Tibial artery (tissue), 4 donors: ENCODE results near the gene LRP11.
"Not testable (repeated sequence)": the region's sequence is repeated elsewhere in the genome, so short reads cannot be mapped to it uniquely, and the experiment has no call there.

ENCODE experiments used
- DNase-seq, 2 donors: peaks; one replicate each; pipeline ENCODE4 v3.0.0-alpha.2; 2019
- H3K27ac ChIP-seq, 2 donors: fragments of 200-600 bp; sonication (generic) in 1 of 2; 1 replicate in 1 of 2; 2 replicates in 1 of 2; pipeline ENCODE4 v1.5.1; 2018 to 2019; ENCODE audit warnings: mild to moderate bottlenecking in 1 of 2
- H3K27me3 ChIP-seq, 2 donors: fragments of 200-600 bp; sonication (generic) in 1 of 2; one replicate each; pipeline versions ENCODE4 v1.5.1 to v1.6.0; 2016 to 2019
- H3K36me3 ChIP-seq, 3 donors: fragments of 200-600 bp; sonication (generic) in 2 of 3; one replicate each; pipeline ENCODE4 v1.5.1; 2016 to 2019; ENCODE audit warnings: mild to moderate bottlenecking in 2 of 3
- H3K4me1 ChIP-seq, 4 donors: fragments of 200-600 bp; sonication (generic) in 2 of 4; 1 replicate in 3 of 4; 2 replicates in 1 of 4; pipeline ENCODE4 v1.5.1; 2016 to 2019
- H3K4me3 ChIP-seq, 2 donors: fragments of 200-600 bp; sonication (generic) in 1 of 2; 1 replicate in 1 of 2; 2 replicates in 1 of 2; pipeline ENCODE4 v1.5.1; 2018 to 2019; ENCODE audit warnings: mild to moderate bottlenecking in 2 of 2
- H3K9me3 ChIP-seq, 3 donors: fragments of 200-600 bp; sonication (generic) in 1 of 3; one replicate each; pipeline ENCODE4 v1.5.1; 2016 to 2019
- CTCF ChIP-seq, 2 experiments: fragments of 200-600 bp in 1 of 2; fragments of 450-650 bp in 1 of 2; IDR thresholded peaks; one replicate each; pipeline ENCODE4 v1.5.1; 2017 to 2019; ENCODE audit warnings: antibody characterized with exemption in 2 of 2, mild to moderate bottlenecking in 1 of 2, moderate library complexity in 1 of 2
- intact Hi-C: fragments of 100-400 bp; cut with DNase I; formaldehyde crosslinking; loops from one replicate; pipeline ENCODE4 v1.15.0; 2023; ENCODE audit warnings: low total_unique reads

The LRP11 gene

GRCh38 chr6:149862922-149863697 is 1.0 kb downstream of the LRP11 start:
- Histone ChIP-seq H3K4me3 (peak overlapping the region; percentile 74 to 77), H3K9me3 (no peaks in the 10 kb centered on the region)
- intact Hi-C loops: no loop called here

GRCh38 chr6:149862424-149862738 is 1.8 kb downstream of the LRP11 start:
- peak overlapping the region; percentile 90 to 96 for H3K27ac ChIP-seq
- DNase-seq, H3K27me3 ChIP-seq, H3K9me3 ChIP-seq, H3K36me3 ChIP-seq, intact Hi-C loops: not testable (repeated sequence)
- peak overlapping the region; percentile 74 to 77 for H3K4me3 ChIP-seq
- peaks cover 0 to 34% (median 10%) of the 10 kb centered on the region in 4 donors for H3K4me1 ChIP-seq

More at GRCh38 chr6:149862922-149863697, 1.0 kb downstream of the LRP11 start:
- TF ChIP-seq CTCF (IDR thresholded peaks at IDR 0.05): no peak
- no peaks in the 10 kb centered on the region for H3K36me3 ChIP-seq
- peak overlapping the region; percentile 90 to 96 for H3K27ac ChIP-seq
- H3K27me3 ChIP-seq: no peaks in the 10 kb centered on the region
- H3K4me1 ChIP-seq: peaks cover 0 to 34% (median 10%) of the 10 kb centered on the region in 4 donors
- peak; percentile 72 to 92 for DNase-seq

GRCh38 chr6:149861603-149862423 is 2.3 kb downstream of the LRP11 start:
- H3K27ac ChIP-seq: no peak overlapping the region
- no peak for DNase-seq
- intact Hi-C loops: no loop called here
- H3K9me3 ChIP-seq: no peaks in the 10 kb centered on the region
- H3K4me1 ChIP-seq: peaks cover 0 to 34% (median 10%) of the 10 kb centered on the region in 4 donors
- no peaks in the 10 kb centered on the region for H3K36me3 ChIP-seq
- H3K4me3 ChIP-seq: no peak overlapping the region
- TF ChIP-seq CTCF (IDR thresholded peaks at IDR 0.05): no peak
- H3K27me3 ChIP-seq: no peaks in the 10 kb centered on the region

- no peak for TF ChIP-seq CTCF (IDR thresholded peaks at IDR 0.05)
- H3K4me3 ChIP-seq: no peak overlapping the region
- no peaks in the 10 kb centered on the region for H3K9me3 ChIP-seq
- intact Hi-C loops: no loop called here
- no peaks in the 10 kb centered on the region for H3K36me3 ChIP-seq
- no peaks in the 10 kb centered on the region for H3K27me3 ChIP-seq
- no peak for DNase-seq
- H3K4me1 ChIP-seq: peaks cover 0 to 34% (median 10%) of the 10 kb centered on the region in 4 donors
- no peak overlapping the region for H3K27ac ChIP-seq
Measured at GRCh38 chr6:149860834-149861602, 3.1 kb downstream of the LRP11 start.

GRCh38 chr6:149860513-149860833 is 3.7 kb downstream of the LRP11 start:
- Histone ChIP-seq H3K27ac (no peak overlapping the region), H3K4me1 (peaks cover 0 to 34% (median 10%) of the 10 kb centered on the region in 4 donors), H3K27me3 (no peaks in the 10 kb centered on the region), H3K4me3 (no peak overlapping the region), H3K9me3 (no peaks in the 10 kb centered on the region), H3K36me3 (no peaks in the 10 kb centered on the region)
- intact Hi-C loops: no loop called here
- DNase-seq: no peak
- TF ChIP-seq CTCF (IDR thresholded peaks at IDR 0.05): no peak
